ENCODE measurements around the gene EGFR.

- TF ChIP-seq EP300 (conservative IDR thresholded peaks at IDR 0.05; ENCODE audit: poor library complexity, severe bottlenecking) (no peak), POLR2AphosphoS5 (IDR thresholded peaks at IDR 0.05) (no peak), CTCF (IDR thresholded peaks at IDR 0.05; ENCODE audit: poor library complexity, severe bottlenecking) (no peak), MXI1 (conservative IDR thresholded peaks at IDR 0.05; ENCODE audit: poor library complexity, severe bottlenecking) (no peak), REST (IDR thresholded peaks at IDR 0.05; ENCODE audit: borderline replicate concordance) (no peak), RAD21 (conservative IDR thresholded peaks at IDR 0.05) (no peak)
Measured at GRCh38 chr7:54996391-54996790, 22.4 kb upstream of the EGFR start.

All from neural cell (in vitro differentiated cells).